LNCAP (cell line): ENCODE measurements around the gene FMOD.

Experiments
- TF ChIP-seq, protein P1 (sequence below): fragments of 450-650 bp; IDR thresholded peaks from 2 replicates; pipeline ENCODE4 v1.5.1; 2017; ENCODE audit warnings: mild to moderate bottlenecking

FMOD gene

DNA sequence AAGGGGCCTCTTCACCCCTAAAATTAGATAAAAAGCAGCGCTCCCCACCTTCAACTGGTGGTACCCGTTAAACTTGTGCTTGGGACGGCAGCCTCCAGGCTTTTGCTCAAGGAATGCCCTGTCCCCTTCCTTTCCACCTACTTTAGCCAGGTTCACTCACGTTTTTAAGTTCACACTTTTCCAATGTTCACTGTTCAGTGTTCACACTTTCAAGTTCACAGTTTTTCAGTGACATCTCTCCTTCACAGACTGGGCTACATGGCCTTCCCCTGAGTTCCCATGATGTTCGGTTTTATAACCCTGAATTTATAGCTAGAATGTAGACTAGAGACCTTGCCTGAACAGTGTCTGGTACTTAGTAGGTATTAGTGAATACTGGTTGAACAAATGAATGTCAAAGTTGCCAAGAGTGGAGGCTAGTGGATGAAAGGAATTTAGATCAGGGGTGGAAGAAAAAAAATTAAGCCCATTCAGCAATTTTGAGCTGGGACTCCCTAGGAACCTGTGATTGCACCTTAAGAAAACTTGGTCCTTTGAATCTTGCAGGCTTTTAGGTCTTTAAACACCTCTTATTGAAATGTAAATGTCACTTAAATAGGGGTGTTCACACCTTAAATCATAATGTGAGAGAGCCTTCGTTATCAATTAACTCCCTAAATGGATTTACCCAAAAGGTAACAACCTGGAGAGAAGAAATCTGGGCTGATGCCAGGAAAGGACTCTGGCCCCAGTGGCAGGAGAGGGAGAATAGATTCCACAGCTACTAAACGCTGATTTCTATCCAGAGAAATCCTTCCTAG lies 33.3 kb downstream of the FMOD start:
- TF ChIP-seq, protein P1, sequence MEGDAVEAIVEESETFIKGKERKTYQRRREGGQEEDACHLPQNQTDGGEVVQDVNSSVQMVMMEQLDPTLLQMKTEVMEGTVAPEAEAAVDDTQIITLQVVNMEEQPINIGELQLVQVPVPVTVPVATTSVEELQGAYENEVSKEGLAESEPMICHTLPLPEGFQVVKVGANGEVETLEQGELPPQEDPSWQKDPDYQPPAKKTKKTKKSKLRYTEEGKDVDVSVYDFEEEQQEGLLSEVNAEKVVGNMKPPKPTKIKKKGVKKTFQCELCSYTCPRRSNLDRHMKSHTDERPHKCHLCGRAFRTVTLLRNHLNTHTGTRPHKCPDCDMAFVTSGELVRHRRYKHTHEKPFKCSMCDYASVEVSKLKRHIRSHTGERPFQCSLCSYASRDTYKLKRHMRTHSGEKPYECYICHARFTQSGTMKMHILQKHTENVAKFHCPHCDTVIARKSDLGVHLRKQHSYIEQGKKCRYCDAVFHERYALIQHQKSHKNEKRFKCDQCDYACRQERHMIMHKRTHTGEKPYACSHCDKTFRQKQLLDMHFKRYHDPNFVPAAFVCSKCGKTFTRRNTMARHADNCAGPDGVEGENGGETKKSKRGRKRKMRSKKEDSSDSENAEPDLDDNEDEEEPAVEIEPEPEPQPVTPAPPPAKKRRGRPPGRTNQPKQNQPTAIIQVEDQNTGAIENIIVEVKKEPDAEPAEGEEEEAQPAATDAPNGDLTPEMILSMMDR = no peak

DNA sequence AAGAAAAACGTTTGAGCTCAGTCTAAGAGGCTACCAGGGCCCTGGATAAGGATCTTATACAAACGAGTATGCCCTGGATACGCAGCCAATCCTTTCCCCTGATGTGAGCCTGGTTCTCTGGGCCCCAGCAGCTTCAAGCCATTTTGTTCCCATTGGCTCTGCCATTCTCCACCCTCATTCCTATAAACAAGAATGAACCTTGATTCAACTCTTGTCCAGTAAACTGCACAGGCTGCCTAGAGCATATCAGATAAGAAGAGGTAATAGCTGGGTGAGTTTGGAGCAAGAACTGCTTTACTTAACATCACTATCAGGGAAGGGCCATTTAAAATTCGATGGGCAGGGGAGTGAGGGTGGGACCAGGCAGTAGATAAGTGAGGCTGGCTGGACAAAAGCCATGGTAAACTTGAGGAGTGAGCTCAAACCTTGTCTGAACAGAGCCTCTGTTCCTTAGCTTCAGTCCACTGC lies 34.3 kb downstream of the FMOD start:
- TF ChIP-seq, protein P1 = no peak

DNA sequence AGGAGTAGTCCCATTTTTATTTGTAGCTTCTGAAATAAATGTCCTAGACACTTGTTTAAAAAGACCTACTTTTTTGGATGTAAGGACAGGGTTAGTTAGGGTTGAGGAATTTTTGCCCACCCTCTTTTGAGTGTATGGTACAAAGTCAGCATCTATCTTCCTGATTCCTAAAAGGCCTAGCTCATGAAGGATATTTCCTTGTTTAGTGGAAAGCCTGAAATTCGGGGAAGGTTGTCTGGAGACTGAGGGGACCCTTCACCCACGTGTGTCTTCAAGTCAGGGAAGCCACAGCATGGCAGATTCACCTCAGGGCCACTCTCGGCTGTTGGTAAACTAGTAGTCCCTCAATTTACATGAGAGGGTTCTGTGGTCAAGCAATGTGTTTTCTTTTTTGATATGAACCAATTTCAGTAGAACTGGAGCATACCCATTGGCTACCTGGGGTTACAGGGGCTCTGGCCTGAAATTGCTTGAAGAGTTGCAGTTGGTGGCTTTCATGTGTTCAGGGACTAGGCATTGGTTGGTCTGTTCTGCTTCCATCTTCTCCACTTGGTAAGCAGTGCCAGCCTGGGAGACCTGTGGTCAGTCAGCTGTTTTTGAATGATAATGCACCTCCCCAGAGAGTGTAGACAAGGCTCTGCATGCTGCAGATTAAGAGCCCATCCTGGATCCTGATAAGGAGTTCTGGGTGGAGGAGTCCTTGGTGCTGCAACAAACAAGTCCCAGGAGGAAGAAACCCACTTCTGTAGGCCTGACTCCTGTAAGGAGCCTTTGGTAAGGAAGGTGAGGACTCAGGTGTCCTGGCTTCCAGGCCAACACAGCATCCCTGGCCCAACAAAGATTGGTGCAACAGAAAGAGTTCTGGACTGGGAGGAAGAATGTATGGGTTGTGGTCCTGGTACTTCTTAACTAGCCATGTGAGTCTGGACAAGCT lies 39.3 kb downstream of the FMOD start:
- TF ChIP-seq, protein P1 = no peak

DNA sequence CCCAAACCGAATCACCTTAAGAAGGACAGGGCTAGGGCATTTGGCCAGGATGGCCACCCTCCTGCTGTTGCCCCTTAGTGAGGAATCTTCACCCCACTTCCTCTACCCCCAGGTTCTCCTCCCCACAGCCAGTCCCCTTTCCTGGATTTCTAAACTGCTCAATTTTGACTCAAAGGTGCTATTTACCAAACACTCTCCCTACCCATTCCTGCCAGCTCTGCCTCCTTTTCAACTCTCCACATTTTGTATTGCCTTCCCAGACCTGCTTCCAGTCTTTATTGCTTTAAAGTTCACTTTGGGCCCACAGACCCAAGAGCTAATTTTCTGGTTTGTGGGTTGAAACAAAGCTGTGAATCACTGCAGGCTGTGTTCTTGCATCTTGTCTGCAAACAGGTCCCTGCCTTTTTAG lies 42.0 kb downstream of the FMOD start:
- TF ChIP-seq, protein P1 = no peak

DNA sequence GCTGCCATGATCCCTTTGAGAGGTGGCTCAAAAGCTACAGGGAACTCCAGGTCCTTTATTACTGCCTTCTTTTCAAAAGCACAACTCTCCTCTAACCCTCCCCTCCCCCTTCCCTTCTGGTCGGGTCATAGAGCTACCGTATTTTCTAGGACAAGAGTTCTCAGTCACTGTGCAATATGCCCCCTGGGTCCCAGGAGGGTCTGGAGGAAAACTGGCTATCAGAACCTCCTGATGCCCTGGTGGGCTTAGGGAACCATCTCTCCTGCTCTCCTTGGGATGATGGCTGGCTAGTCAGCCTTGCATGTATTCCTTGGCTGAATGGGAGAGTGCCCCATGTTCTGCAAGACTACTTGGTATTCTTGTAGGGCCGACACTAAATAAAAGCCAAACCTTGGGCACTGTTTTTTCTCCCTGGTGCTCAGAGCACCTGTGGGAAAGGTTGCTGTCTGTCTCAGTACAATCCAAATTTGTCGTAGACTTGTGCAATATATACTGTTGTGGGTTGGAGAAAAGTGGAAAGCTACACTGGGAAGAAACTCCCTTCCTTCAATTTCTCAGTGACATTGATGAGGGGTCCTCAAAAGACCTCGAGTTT lies 42.5 kb downstream of the FMOD start:
- TF ChIP-seq, protein P1 = no peak

DNA sequence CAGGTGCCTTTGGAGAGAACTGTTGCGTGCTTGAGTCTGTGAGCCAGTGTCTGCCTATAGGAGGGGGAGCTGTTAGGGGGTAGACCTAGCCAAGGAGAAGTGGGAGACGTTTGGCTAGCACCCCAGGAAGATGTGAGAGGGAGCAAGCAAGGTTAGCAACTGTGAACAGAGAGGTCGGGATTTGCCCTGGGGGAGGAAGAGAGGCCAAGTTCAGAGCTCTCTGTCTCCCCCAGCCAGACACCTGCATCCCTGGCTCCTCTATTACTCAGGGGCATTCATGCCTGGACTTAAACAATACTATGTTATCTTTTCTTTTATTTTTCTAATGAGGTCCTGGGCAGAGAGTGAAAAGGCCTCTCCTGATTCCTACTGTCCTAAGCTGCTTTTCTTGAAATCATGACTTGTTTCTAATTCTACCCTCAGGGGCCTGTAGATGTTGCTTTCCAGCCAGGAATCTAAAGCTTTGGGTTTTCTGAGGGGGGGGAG lies 43.2 kb downstream of the FMOD start:
- TF ChIP-seq, protein P1 = no peak

DNA sequence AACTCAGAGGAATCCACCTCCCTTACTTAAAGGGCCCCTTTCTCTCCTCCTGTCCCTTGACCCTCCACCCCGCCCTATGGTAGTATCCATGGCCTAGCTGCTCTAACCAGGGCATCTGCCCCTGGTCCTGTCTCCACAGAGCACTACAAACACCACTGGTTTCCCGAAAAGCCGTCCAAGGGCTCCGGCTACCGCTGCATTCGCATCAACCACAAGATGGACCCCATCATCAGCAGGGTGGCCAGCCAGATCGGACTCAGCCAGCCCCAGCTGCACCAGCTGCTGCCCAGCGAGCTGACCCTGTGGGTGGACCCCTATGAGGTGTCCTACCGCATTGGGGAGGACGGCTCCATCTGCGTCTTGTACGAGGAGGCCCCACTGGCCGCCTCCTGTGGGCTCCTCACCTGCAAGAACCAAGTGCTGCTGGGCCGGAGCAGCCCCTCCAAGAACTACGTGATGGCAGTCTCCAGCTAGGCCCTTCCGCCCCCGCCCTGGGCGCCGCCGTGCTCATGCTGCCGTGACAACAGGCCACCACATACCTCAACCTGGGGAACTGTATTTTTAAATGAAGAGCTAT lies 43.9 kb downstream of the FMOD start:
- TF ChIP-seq, protein P1 = no peak
